B cell (primary cell): Measurements from ENCODE around the gene MIOS.

Source experiments
- EZH2 ChIP-seq: IDR thresholded peaks from 2 replicates; pipeline ENCODE4 v1.6.1; 2012; ENCODE audit warnings: borderline replicate concordance, low read depth, mild to moderate bottlenecking, moderate library complexity, low read length; ENCODE audit not compliant: insufficient read depth, poor library complexity, severe bottlenecking
- TF ChIP-seq, protein P1 (sequence below): fragments of 200-600 bp; IDR thresholded peaks from one replicate; pipeline ENCODE4 v1.8.0; 2022; ENCODE audit warnings: antibody characterized with exemption, mild to moderate bottlenecking

DNA sequence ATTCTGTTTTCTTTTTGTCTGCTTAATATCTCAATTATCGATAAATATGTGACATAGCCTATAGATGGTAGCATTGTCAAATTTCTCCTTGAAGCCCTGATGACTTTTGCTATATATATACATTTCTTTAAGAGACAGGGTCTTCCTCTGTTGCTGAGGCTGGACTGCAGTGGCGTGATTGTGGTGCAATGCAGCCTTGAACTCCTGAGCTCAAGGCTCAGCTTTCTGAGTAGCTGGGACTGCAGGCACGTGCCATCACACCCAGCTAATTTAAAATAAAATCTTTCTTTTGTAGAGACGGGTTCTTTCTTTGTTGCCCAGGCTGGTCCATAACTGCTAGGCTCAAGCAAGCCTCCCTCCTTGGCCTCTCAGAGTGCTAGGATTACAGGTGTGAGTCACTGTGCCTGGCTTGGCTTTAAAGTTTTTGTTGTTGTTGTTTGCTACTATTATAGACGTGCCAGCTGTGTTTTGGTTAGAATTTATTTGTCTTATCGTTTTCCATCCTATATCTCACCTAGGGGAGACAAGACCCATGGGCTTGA, 80.9 kb downstream of the MIOS start:
- TF ChIP-seq, protein P1, sequence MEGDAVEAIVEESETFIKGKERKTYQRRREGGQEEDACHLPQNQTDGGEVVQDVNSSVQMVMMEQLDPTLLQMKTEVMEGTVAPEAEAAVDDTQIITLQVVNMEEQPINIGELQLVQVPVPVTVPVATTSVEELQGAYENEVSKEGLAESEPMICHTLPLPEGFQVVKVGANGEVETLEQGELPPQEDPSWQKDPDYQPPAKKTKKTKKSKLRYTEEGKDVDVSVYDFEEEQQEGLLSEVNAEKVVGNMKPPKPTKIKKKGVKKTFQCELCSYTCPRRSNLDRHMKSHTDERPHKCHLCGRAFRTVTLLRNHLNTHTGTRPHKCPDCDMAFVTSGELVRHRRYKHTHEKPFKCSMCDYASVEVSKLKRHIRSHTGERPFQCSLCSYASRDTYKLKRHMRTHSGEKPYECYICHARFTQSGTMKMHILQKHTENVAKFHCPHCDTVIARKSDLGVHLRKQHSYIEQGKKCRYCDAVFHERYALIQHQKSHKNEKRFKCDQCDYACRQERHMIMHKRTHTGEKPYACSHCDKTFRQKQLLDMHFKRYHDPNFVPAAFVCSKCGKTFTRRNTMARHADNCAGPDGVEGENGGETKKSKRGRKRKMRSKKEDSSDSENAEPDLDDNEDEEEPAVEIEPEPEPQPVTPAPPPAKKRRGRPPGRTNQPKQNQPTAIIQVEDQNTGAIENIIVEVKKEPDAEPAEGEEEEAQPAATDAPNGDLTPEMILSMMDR, result no peak
- TF ChIP-seq EZH2, result no peak
